Peyer's patch (tissue), 4 donors: ENCODE results near the gene SMAP1. TPM values are rescaled to one million over a fixed set of nuclear protein-coding genes. Genes with fewer than 3 reads are reported as not detected.

Source experiments
- DNase-seq, 3 donors: peaks; one replicate each; pipeline ENCODE4 v3.0.0-alpha.2; 2017 to 2019
- H3K27ac ChIP-seq, 4 donors: fragments of 200-600 bp; sonication (generic); one replicate each; pipeline ENCODE4 v1.5.1; 2016 to 2019
- H3K27me3 ChIP-seq, 2 donors: fragments of 200-600 bp; sonication (generic); one replicate each; pipeline ENCODE4 v1.5.1; 2019
- H3K36me3 ChIP-seq, 3 donors: fragments of 200-600 bp; sonication (generic); one replicate each; pipeline ENCODE4 v1.5.1; 2016 to 2019
- H3K4me1 ChIP-seq, 4 donors: fragments of 200-600 bp; sonication (generic); one replicate each; pipeline ENCODE4 v1.5.1; 2016 to 2019
- H3K4me3 ChIP-seq, 4 donors: fragments of 200-600 bp; sonication (generic); 1 replicate in 3 of 4; 2 replicates in 1 of 4; pipeline ENCODE4 v1.5.1; 2016 to 2019; ENCODE audit warnings: mild to moderate bottlenecking in 1 of 4
- H3K9me3 ChIP-seq, 4 donors: fragments of 200-600 bp; sonication (generic); one replicate each; pipeline ENCODE4 v1.5.1; 2016 to 2019; ENCODE audit warnings: mild to moderate bottlenecking in 1 of 4
- POLR2A ChIP-seq, 2 donors: fragments of 450-650 bp; IDR thresholded peaks; one replicate each; pipeline ENCODE4 v1.5.1; 2017; ENCODE audit warnings: antibody characterized with exemption in 2 of 2, mild to moderate bottlenecking in 2 of 2, moderate library complexity in 2 of 2
- total RNA-seq, 4 donors: library from RNA; depleted of rRNA; stranded (reverse); fragments of >200 nt; gene quantifications; one replicate each; pipeline ENCODE4 v1.1.0, GENCODE V29; 2016
- TF ChIP-seq, protein P1 (sequence below), 6 experiments: fragments of 450-650 bp in 4 of 6; fragments of 200-600 bp in 2 of 6; sonication (generic) in 1 of 6; IDR thresholded peaks; one replicate each; pipeline ENCODE4 v1.5.1; 2017 to 2019; ENCODE audit warnings: antibody characterized with exemption in 6 of 6, mild to moderate bottlenecking in 3 of 6, moderate library complexity in 1 of 6

The SMAP1 gene
- total RNA-seq, result 10 to 100 TPM; 23.1 to 48.9 (median 42.1) TPM

GRCh38 chr6:70667711-70668498 lies at the start of gene SMAP1:
Gene SMAP1, plus strand, starts transcription at chr6:70667883. Its CDS starts 141 bp downstream, at chr6:70668024.
- peaks cover 0 to 31% (median 4%) of the 10 kb centered on the region in 4 donors for H3K4me1 ChIP-seq

GRCh38 chr6:70620746-70621145 lies 46.9 kb upstream of the SMAP1 start:
- no peak overlapping the region for H3K4me3 ChIP-seq
- no peaks in the 10 kb centered on the region for H3K9me3 ChIP-seq
- TF ChIP-seq, protein P1, sequence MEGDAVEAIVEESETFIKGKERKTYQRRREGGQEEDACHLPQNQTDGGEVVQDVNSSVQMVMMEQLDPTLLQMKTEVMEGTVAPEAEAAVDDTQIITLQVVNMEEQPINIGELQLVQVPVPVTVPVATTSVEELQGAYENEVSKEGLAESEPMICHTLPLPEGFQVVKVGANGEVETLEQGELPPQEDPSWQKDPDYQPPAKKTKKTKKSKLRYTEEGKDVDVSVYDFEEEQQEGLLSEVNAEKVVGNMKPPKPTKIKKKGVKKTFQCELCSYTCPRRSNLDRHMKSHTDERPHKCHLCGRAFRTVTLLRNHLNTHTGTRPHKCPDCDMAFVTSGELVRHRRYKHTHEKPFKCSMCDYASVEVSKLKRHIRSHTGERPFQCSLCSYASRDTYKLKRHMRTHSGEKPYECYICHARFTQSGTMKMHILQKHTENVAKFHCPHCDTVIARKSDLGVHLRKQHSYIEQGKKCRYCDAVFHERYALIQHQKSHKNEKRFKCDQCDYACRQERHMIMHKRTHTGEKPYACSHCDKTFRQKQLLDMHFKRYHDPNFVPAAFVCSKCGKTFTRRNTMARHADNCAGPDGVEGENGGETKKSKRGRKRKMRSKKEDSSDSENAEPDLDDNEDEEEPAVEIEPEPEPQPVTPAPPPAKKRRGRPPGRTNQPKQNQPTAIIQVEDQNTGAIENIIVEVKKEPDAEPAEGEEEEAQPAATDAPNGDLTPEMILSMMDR (IDR thresholded peaks at IDR 0.05), result no peak
- no peak for TF ChIP-seq POLR2A (IDR thresholded peaks at IDR 0.05)
- DNase-seq, result no peak
- H3K27ac ChIP-seq, result no peak overlapping the region
- no peaks in the 10 kb centered on the region for H3K27me3 ChIP-seq
- no peaks in the 10 kb centered on the region for H3K4me1 ChIP-seq
- no peaks in the 10 kb centered on the region for H3K36me3 ChIP-seq

More at GRCh38 chr6:70667711-70668498, at the start of gene SMAP1:
- DNase-seq, result peak; percentile 89 to 97 (median 97)
- TF ChIP-seq POLR2A (IDR thresholded peaks at IDR 0.05), result peak; percentile 82 to 91
- TF ChIP-seq, protein P1 (IDR thresholded peaks at IDR 0.05), result no peak
- no peaks in the 10 kb centered on the region for H3K36me3 ChIP-seq
- H3K9me3 ChIP-seq, result no peaks in the 10 kb centered on the region
- no peaks in the 10 kb centered on the region for H3K27me3 ChIP-seq
- peak within 1 kb of the TSS; percentile 85 to 93 (median 91) for H3K27ac ChIP-seq
- H3K4me3 ChIP-seq, result peak within 1 kb of the TSS; percentile 68 to 93 (median 80)

DNA sequence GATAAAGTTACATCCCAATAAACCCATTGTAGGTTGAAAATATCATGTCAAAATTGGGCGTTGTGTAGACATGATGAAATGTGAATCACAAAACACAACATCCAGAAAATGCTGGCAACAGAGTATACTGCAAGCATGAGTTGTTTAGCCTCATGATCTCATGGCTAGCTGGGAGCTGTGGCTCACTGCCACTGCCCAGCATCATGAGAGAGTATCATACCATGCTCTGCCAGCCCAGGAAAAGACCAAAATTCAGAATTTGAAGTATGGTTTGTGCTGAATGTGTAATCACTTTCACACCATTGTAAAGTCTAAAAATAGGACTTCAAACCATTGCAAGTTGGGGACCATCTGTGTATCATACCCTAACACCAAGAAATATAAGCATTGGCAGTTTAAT lies 45.2 kb upstream of the SMAP1 start:
- DNase-seq, result no peak
- Histone ChIP-seq H3K27ac (no peak overlapping the region), H3K9me3 (no peaks in the 10 kb centered on the region), H3K4me1 (no peaks in the 10 kb centered on the region), H3K4me3 (no peak overlapping the region), H3K36me3 (no peaks in the 10 kb centered on the region), H3K27me3 (no peaks in the 10 kb centered on the region)
- TF ChIP-seq, protein P1 (IDR thresholded peaks at IDR 0.05), result no peak
- TF ChIP-seq POLR2A (IDR thresholded peaks at IDR 0.05), result no peak

DNA sequence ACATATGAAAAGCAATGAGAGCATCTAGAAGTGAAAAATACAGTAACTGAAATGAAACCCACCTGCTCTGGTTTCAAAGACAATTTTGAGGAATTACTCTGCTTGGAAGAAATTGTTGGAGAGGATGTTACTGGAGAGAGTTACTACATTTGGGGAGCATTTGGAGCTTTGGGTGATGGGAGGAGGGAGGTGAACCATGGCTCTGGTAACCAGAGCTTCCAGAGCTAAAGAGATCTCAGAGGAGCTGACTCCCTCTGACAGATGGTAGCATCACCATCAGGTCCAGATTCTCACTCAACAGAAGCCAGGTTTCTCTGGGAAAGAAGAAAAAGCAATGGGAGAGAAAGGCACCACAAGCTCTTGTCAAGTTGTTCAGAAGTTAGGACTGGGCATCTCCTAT lies 42.2 kb upstream of the SMAP1 start:
- Histone ChIP-seq H3K27me3 (no peaks in the 10 kb centered on the region), H3K27ac (no peak overlapping the region), H3K36me3 (no peaks in the 10 kb centered on the region), H3K4me3 (no peak overlapping the region), H3K4me1 (no peaks in the 10 kb centered on the region), H3K9me3 (no peaks in the 10 kb centered on the region)
- TF ChIP-seq, protein P1 (IDR thresholded peaks at IDR 0.05), result no peak
- no peak for TF ChIP-seq POLR2A (IDR thresholded peaks at IDR 0.05)
- DNase-seq, result no peak

DNA sequence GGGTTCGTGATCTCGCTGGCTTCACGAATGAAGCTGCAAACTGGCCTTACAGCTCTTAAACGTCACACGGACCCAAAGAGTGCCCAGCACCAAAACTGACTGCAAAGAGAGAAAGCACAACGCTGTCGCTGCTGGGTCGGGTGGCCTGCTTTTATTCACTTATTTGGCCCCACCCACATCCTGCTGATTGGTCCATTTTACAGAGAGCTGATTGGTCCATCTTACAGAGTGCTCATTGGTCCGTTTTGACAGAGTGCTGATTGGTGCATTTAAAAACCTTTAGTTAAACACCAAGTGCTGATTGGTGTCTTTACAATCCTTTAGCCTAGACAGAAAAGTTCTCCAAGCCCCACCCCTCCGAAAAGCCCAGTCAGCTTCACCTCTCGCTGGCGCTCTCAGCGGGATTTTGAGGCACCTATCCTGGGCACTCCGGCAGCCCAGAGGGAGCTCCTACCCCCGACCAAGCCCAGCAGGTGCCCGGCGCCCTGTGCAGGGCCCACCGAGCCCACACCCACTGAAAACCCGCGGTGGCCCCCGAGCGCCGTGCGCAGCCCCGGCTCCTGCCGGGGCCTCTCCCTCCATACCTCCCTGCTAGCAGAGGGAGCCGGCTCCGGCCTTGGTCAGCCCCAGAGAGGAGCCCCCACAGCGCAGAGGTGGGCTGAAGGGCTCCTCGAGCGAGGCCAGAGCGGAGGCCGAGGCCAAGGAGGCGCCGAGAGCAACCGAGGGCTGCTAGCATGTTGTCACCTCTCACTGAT lies 40.0 kb upstream of the SMAP1 start:
- H3K4me3 ChIP-seq, result no peak overlapping the region
- H3K4me1 ChIP-seq, result no peaks in the 10 kb centered on the region
- DNase-seq, result no peak
- TF ChIP-seq POLR2A (IDR thresholded peaks at IDR 0.05), result no peak
- TF ChIP-seq, protein P1 (IDR thresholded peaks at IDR 0.05), result no peak
- no peaks in the 10 kb centered on the region for H3K36me3 ChIP-seq
- no peaks in the 10 kb centered on the region for H3K9me3 ChIP-seq
- H3K27me3 ChIP-seq, result no peaks in the 10 kb centered on the region
- no peak overlapping the region for H3K27ac ChIP-seq
